GM18507 (cell line): Measurements from ENCODE around the gene IL1R2.
"Not testable (repeated sequence)": the region's sequence is repeated elsewhere in the genome, so short reads cannot be mapped to it uniquely, and the experiment has no call there.

ENCODE experiments used
- DNase-seq: peaks from one replicate; pipeline ENCODE4 v3.0.0; 2011; ENCODE audit warnings: low read depth; ENCODE audit not compliant: insufficient read length; ENCODE audit errors: extremely low spot score
- FAIRE-seq: peaks from 2 replicates; lab custom pipeline; 2011; peaks lifted over from hg19 to GRCh38; lab: Jason Lieb, UNC

Gene IL1R2

DNA sequence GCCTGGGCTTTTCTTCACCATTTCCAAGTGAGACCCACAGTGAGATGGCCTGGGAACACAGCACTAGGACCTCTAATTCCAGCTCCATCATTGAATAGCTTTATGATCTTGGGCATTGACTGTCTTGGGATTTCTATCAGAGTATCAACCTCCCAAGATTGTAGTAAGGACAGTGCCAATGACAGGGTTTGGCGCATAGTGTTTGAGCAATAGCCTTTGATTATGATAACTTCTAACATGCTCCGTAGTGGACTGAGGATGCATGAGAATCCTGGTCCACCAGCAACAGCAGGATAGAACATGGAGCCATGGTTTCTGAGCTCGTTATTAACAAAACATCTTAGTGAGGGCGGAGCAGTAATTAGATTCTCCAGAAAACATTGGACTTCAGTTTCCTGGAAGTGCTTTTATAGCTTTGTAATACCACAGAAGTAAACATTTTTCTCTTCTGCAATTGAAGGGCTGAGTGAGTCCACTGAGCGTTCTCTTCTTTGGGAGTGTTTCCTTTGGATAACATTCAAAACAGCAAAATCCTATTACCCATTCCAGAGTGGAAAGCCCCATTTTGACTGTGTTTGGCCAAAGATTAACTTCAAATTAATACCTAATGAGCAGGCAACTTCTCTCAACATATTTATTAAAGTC, 63.7 kb downstream of the IL1R2 start:
- FAIRE-seq (no peak), DNase-seq (no peak)

GRCh38 chr2:102056079-102056581, 64.4 kb downstream of the IL1R2 start:
- no peak for DNase-seq

GRCh38 chr2:102057502-102058292, 65.9 kb downstream of the IL1R2 start:
- no peak for DNase-seq
- no peak for FAIRE-seq

More at GRCh38 chr2:102056079-102056581, 64.4 kb downstream of the IL1R2 start:
- FAIRE-seq: no peak

DNA sequence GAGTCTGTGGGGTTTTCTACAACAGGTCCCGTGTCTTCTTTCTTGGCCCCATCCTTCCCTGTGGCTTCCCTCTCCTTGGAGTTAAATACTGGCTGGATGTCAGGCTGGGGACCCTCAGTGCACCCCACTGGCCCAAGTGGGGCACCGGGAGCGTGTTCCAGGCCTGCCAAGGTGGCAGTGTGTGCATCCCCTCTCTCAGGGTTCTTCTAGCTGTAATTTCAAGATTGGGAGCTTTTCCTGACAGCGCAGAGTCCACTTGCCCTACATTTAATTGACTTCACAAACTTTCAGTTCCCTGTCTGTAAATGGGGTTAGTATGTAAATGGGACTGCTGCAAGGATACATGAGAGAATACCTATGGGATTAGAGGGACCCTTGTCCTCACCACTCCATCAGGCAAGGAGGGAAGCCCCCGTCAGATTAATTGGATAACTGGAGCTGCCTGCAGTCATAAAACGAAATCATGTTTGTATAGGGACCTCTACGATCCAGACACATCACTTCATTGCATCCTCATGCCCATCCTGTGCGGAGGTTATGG, 66.6 kb downstream of the IL1R2 start:
- FAIRE-seq (no peak), DNase-seq (no peak)

GRCh38 chr2:102059151-102059550, 67.4 kb downstream of the IL1R2 start:
- DNase-seq (no peak), FAIRE-seq (no peak)

GRCh38 chr2:102060047-102060446, 68.3 kb downstream of the IL1R2 start:
- FAIRE-seq: no peak
- DNase-seq: no peak

DNA sequence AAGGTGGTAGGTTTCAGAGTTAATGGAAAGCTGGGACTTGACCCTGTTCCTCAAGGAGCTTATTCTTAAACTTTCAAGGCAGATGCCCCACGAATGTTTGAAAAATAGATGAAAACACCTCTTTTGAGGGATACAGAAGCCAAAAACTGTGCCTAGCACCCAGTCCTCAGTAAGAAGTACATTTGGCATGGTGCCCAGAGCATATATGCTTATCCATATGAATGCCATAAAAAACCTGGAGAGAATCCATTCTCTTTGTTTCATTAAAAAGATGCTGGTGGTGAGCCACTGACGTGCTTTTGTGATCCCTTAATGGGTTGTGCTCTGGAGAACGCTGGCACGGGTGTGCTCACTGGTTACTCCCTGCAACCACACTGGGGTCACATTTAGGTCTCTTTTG, 69.0 kb downstream of the IL1R2 start:
- DNase-seq (no peak), FAIRE-seq (no peak)

- no peak for DNase-seq
- FAIRE-seq: no peak
These were observed 69.5 kb downstream of the IL1R2 start for GRCh38 chr2:102061286-102061699.

- FAIRE-seq: no peak
These were observed 70.4 kb downstream of the IL1R2 start for GRCh38 chr2:102061962-102062795.

DNA sequence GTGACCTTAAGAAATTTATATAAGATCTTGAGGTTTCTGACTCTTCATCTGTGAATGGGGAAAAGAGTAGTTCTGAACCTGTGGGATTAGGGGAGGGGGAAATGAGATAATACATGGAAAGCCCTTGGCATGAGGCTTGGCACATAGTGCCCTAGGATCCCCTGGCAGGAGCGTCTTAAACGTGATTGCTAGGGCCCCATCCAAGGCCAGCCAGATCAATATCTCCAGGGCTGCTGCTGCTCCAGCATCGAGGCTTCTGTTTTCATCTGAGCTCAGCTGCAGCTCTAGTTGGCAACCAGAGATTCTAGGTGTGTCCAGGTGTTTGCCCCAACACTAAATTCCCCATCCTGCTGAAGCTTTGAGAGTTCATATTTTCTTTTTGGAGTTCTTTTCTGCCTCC, 71.0 kb downstream of the IL1R2 start:
- DNase-seq (no peak), FAIRE-seq (no peak)

More at GRCh38 chr2:102061962-102062795, 70.4 kb downstream of the IL1R2 start:
- DNase-seq: no peak

GRCh38 chr2:102063487-102063911, 71.7 kb downstream of the IL1R2 start:
- no peak for DNase-seq
- FAIRE-seq: no peak

- no peak for FAIRE-seq
- no peak for DNase-seq
These were observed 72.3 kb downstream of the IL1R2 start for GRCh38 chr2:102063941-102064678.

- no peak for DNase-seq
- no peak for FAIRE-seq
These were observed 73.2 kb downstream of the IL1R2 start for GRCh38 chr2:102064679-102065674.

DNA sequence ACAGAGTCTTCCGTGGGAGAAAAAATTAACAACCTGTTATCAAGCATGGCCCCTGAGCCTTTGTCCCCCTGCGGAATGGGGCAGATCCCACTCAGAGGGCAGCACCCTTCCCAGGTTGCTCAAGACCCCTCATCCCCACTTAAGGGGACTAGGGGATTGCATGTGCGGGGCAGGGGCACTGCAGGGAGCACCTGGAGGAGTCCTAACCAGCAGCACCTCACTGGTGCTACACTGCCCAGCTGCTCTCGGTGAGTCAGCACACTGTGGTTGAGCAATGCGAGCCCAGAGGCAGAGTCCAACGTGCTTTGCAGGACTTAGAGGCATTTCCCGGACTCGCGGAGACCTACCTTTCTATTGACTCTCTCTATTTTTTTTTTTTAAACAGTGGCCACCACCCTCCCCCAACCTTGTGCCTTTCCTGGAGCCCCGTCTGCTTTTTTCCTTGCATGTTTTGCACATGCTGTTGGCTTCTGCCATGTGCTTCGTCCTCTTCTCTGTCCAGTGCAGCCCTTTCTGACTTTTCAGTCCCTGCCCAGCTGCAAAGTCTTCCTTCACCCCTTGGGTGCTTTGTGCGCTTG, 74.0 kb downstream of the IL1R2 start:
- no peak for FAIRE-seq
- no peak for DNase-seq

DNA sequence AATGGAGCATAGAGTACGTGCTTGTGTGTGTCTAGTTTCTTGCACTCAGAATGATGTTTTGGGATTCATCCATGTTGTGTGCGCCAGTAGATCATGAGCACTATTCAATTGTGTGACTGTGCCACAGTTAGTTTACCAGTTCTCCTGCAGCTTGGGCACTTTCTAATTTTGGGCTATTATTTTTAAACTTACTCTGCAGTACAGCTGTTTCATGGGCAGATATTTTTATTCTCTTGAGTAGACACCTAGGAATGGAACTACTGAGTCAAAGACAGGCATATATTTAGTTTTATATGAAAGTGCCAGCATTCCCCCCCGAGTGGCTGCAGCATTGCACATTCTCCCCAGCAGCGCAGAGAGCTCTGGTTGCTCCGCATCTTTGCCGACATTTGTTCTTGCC, 74.8 kb downstream of the IL1R2 start:
- FAIRE-seq (no peak), DNase-seq (no peak)

DNA sequence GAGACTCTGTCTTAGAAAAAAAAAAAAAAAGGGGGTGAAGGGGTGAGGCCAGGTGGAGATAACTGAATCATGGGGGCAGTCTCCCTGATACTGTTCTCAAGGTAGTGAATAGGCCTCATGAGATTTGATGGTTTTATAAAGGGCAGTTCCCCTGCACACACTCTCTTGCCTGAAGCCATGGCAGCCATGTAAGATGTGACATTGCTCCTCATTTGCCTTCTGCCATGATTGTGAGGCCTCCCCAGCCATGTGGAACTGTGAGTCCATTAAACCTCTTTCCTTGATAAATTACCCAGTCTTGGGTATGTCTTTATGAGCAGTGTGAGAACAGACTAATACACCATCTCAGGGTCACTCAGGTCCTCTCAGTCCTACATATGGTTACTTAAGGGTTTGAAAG, 76.4 kb downstream of the IL1R2 start:
- not testable (repeated sequence) for DNase-seq, FAIRE-seq

DNA sequence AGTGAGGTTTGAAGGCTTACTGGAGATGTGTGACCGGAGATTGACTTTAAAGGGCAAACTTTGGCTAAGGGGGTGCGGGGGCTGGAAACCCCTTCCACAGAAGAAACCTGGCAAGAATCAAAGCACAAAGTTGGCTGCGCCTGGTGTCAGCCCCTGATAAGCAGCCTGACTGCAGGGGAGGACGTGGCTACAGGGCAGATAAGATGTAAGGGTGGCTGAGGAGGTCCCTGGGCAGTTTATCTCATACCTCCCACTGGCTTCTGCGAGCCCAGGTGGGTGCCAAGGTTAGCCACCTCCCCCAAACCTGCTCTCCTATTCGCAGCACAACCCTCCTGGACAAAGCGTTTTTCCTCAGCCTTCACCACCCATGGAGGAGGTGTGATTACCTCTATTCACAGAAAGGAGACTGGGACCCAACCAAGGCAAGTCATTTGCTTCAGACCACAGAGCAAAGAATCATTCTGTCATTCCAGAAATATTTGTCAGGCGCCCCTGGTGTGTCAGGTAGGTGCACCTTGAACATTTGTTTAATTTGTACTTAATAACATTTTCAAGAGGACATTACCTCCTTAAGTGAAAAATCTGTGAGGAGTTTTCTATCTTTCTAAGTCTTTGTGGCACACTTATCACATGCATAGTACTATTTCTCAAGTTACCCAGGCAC, 77.7 kb downstream of the IL1R2 start:
- DNase-seq: no peak
- no peak for FAIRE-seq
